Peyer's patch (tissue), 4 donors: ENCODE results near the gene SLC22A23.

Source experiments
- POLR2A ChIP-seq, 2 donors: fragments of 450-650 bp; IDR thresholded peaks; one replicate each; pipeline ENCODE4 v1.5.1; 2017; ENCODE audit warnings: antibody characterized with exemption in 2 of 2, mild to moderate bottlenecking in 2 of 2, moderate library complexity in 2 of 2
- TF ChIP-seq, protein P1 (sequence below), 6 experiments: fragments of 450-650 bp in 4 of 6; fragments of 200-600 bp in 2 of 6; sonication (generic) in 1 of 6; IDR thresholded peaks; one replicate each; pipeline ENCODE4 v1.5.1; 2017 to 2019; ENCODE audit warnings: antibody characterized with exemption in 6 of 6, mild to moderate bottlenecking in 3 of 6, moderate library complexity in 1 of 6

DNA sequence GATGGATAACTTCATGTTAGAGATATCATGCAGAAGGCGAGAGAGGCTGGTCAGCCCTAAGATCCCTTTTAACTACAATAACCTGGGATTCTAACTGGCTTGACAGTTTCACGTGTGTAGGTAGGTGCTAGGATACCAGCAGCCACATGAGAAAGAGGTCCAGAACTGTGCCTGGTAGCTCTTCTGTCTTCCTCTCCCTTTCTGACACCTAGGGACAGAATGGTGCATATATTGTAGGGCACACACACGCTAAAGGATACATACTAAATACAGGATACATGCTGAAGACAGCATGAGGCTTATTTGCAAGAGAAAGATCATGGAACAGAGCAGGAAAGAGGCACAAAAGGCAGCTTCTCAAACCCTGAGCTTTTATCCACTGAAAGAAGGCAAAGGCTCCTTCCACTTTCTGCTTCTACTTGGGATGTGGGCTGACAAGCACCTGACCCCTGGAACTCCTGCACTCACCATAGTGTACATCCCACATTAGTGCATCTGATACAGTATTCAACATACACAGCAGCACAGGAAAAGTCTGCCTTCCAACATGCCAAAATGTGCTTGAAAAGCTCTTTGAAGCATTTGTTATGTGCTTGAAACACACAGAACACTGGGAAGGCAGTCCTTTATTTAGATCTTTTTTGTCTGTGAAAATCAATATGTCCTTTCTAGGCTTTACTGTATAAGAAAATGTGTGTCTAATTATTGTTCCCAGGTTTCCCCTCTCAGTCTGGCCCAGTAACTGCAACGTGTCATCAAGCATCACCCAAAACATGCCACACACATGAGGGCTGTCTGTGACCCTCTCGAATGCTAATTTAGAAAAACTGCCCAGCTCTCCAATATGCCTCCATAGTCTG, 3.2 kb downstream of the SLC22A23 start:
- TF ChIP-seq, protein P1, sequence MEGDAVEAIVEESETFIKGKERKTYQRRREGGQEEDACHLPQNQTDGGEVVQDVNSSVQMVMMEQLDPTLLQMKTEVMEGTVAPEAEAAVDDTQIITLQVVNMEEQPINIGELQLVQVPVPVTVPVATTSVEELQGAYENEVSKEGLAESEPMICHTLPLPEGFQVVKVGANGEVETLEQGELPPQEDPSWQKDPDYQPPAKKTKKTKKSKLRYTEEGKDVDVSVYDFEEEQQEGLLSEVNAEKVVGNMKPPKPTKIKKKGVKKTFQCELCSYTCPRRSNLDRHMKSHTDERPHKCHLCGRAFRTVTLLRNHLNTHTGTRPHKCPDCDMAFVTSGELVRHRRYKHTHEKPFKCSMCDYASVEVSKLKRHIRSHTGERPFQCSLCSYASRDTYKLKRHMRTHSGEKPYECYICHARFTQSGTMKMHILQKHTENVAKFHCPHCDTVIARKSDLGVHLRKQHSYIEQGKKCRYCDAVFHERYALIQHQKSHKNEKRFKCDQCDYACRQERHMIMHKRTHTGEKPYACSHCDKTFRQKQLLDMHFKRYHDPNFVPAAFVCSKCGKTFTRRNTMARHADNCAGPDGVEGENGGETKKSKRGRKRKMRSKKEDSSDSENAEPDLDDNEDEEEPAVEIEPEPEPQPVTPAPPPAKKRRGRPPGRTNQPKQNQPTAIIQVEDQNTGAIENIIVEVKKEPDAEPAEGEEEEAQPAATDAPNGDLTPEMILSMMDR (IDR thresholded peaks at IDR 0.05), result peak in 2 of 6 experiments; percentile 17
- no peak for TF ChIP-seq POLR2A (IDR thresholded peaks at IDR 0.05)
